GM12878 (cell line): Measurements from ENCODE around the gene UBQLN1. TPM values are rescaled to one million over a fixed set of nuclear protein-coding genes. Genes with fewer than 3 reads are reported as not detected.

Source experiments
- CBX3 ChIP-seq: fragments of 200-600 bp; sonication (generic); IDR thresholded peaks from 2 replicates; pipeline ENCODE4 v1.6.1; 2016; ENCODE audit warnings: low read depth, borderline replicate concordance
- CBX5 ChIP-seq: sonication (generic); IDR thresholded peaks from 2 replicates; pipeline ENCODE4 v1.6.1; 2016; ENCODE audit warnings: low read depth, moderate library complexity, mild to moderate bottlenecking, inconsistent platforms
- MTA3 ChIP-seq: IDR thresholded peaks from 2 replicates; pipeline ENCODE4 v1.6.1; 2012; ENCODE audit warnings: low read length, inconsistent platforms, borderline replicate concordance
- NFIC ChIP-seq: IDR thresholded peaks from 2 replicates; pipeline ENCODE4 v1.6.1; 2012; ENCODE audit warnings: low read depth, mild to moderate bottlenecking, inconsistent platforms, low read length, moderate library complexity
- RB1 ChIP-seq: fragments of 450-650 bp; formaldehyde crosslinking; IDR thresholded peaks from 2 replicates; pipeline ENCODE4 v1.6.1; 2017; ENCODE audit warnings: mild to moderate bottlenecking, borderline replicate concordance
- SMC3 ChIP-seq: IDR thresholded peaks from 2 replicates; pipeline ENCODE4 v1.6.1; 2011; ENCODE audit warnings: low read length, improper control_type of control experiment, borderline replicate concordance
- TAF1 ChIP-seq: IDR thresholded peaks from 2 replicates; pipeline ENCODE4 v1.6.1; 2011; ENCODE audit warnings: mild to moderate bottlenecking, low read depth, low read length, borderline replicate concordance
- ZNF384 ChIP-seq: IDR thresholded peaks from 2 replicates; pipeline ENCODE4 v1.6.1; 2012; ENCODE audit warnings: low read depth, mild to moderate bottlenecking, low read length, improper control_type of control experiment, borderline replicate concordance
- polyA plus RNA-seq, 11 experiments: library from polyadenylated mRNA; depleted of rRNA in 4 of 11; unstranded in 6 of 11; stranded (reverse) in 5 of 11; fragments of >200 nt; fragmentation: Nextera tagmentation in 4 of 11; fragmentation: Illumina TruSeq in 1 of 11; extraction: Ambion mirVana in 4 of 11; extraction: Trizol in 1 of 11; gene quantifications; 1 replicate in 1 of 11; 2 replicates in 10 of 11; pipeline versions ENCODE4 v1.2.1 to v1.2.3, GENCODE V29; 2011 to 2016; ENCODE audit warnings: inconsistent platforms in 2 of 11, missing spikeins in 2 of 11, low read depth in 1 of 11
- total RNA-seq, 4 experiments: library from RNA; depleted of rRNA in 3 of 4; stranded (reverse); fragments of >200 nt in 3 of 4; fragmentation: Illumina TruSeq in 1 of 4; extraction: Trizol in 1 of 4; gene quantifications; 2 replicates each; pipeline versions ENCODE4 v1.2.1 to v1.2.3, GENCODE V29; 2013 to 2021
- TF ChIP-seq, protein P1 (sequence below): IDR thresholded peaks from 2 replicates; pipeline ENCODE4 v1.6.1; 2011; ENCODE audit warnings: borderline replicate concordance, low read depth, mild to moderate bottlenecking, moderate library complexity, mixed read lengths, low read length; ENCODE audit not compliant: insufficient read depth; ENCODE audit errors: extremely low read length
- TF ChIP-seq, protein P2 (sequence below): IDR thresholded peaks from 2 replicates; pipeline ENCODE4 v1.6.1; 2012; ENCODE audit warnings: low read depth, low read length, improper control_type of control experiment
- TF ChIP-seq, protein P3 (sequence below): fragments of 150-350 bp; IDR thresholded peaks from 2 replicates; pipeline ENCODE4 v1.6.1; 2016; ENCODE audit warnings: low read depth, low read length
- TF ChIP-seq, protein P4 (sequence below): fragments of 450-650 bp; formaldehyde crosslinking; IDR thresholded peaks from 2 replicates; pipeline ENCODE4 v1.4.0; 2020; ENCODE audit warnings: mild to moderate bottlenecking, moderate library complexity
- TF ChIP-seq, protein P5 (sequence below): fragments of 450-650 bp; IDR thresholded peaks from 2 replicates; pipeline ENCODE4 v1.6.1; 2014; ENCODE audit warnings: mild to moderate bottlenecking
- TF ChIP-seq, protein P6 (sequence below): fragments of 150-350 bp; IDR thresholded peaks from 2 replicates; pipeline ENCODE4 v1.6.1; 2014; ENCODE audit warnings: mild to moderate bottlenecking, low read depth, low read length

The UBQLN1 gene
- total and polyA plus RNA-seq, 10 of the 15 experiments (the other 5 are each of a cell fraction or from before 2014, with no cell fraction given): 12.4 to 118 (median 66.1) TPM

DNA sequence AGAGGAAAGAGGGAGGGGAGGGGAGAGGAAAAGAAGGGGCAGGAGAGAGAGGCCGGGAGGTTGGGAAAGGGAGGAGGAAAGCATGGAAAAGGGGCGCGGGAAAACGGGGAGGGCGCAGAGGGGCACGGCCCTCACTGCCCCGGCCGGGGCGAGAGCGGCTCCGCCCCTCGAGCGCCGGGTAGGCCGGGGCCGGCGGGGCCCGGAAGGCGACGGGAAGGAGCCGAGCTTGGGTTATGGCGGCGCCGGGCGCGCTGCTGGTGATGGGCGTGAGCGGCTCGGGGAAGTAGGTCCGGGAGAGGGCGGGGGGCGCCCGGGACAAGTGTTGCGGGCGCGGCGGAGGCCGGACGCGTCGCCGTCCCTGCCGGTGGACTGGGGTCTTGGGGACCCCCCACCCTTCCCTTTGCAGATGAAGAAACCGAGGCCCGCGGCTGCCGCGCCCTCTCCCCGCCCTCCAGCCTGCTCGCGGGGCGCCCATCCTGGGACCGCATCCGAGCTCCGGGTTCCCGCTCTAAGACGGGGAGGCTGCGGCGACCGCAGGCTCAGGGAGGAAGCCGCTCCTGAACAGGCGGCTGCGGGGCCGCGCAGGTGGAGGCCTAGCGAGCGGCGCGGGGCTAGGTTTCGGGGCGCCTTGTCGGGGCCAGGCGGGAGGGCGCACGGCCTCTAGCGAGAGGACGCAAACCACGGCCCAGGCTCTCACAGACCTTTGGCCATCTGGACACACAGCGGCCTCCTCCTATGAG, 84.6 kb downstream of the UBQLN1 start, which contains the start of gene IDNK (continued):
- TF ChIP-seq TAF1 (peak; percentile 75; the same call in 1 of the 2 replicates), CBX5 (no peak), ZNF384 (no peak), RB1 (no peak; the same call in 1 of the 2 replicates), SMC3 (0 out of 2 replicates have a peak, but pooled peaks have one; percentile 8), NFIC (no peak), MTA3 (no peak; the same call in 1 of the 2 replicates), CBX3 (no peak)
- TF ChIP-seq, protein P1, sequence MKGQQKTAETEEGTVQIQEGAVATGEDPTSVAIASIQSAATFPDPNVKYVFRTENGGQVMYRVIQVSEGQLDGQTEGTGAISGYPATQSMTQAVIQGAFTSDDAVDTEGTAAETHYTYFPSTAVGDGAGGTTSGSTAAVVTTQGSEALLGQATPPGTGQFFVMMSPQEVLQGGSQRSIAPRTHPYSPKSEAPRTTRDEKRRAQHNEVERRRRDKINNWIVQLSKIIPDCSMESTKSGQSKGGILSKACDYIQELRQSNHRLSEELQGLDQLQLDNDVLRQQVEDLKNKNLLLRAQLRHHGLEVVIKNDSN: no peak
- TF ChIP-seq, protein P2, sequence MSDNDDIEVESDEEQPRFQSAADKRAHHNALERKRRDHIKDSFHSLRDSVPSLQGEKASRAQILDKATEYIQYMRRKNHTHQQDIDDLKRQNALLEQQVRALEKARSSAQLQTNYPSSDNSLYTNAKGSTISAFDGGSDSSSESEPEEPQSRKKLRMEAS: no peak
- TF ChIP-seq, protein P3, sequence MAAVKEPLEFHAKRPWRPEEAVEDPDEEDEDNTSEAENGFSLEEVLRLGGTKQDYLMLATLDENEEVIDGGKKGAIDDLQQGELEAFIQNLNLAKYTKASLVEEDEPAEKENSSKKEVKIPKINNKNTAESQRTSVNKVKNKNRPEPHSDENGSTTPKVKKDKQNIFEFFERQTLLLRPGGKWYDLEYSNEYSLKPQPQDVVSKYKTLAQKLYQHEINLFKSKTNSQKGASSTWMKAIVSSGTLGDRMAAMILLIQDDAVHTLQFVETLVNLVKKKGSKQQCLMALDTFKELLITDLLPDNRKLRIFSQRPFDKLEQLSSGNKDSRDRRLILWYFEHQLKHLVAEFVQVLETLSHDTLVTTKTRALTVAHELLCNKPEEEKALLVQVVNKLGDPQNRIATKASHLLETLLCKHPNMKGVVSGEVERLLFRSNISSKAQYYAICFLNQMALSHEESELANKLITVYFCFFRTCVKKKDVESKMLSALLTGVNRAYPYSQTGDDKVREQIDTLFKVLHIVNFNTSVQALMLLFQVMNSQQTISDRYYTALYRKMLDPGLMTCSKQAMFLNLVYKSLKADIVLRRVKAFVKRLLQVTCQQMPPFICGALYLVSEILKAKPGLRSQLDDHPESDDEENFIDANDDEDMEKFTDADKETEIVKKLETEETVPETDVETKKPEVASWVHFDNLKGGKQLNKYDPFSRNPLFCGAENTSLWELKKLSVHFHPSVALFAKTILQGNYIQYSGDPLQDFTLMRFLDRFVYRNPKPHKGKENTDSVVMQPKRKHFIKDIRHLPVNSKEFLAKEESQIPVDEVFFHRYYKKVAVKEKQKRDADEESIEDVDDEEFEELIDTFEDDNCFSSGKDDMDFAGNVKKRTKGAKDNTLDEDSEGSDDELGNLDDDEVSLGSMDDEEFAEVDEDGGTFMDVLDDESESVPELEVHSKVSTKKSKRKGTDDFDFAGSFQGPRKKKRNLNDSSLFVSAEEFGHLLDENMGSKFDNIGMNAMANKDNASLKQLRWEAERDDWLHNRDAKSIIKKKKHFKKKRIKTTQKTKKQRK: no peak
- TF ChIP-seq, protein P4, sequence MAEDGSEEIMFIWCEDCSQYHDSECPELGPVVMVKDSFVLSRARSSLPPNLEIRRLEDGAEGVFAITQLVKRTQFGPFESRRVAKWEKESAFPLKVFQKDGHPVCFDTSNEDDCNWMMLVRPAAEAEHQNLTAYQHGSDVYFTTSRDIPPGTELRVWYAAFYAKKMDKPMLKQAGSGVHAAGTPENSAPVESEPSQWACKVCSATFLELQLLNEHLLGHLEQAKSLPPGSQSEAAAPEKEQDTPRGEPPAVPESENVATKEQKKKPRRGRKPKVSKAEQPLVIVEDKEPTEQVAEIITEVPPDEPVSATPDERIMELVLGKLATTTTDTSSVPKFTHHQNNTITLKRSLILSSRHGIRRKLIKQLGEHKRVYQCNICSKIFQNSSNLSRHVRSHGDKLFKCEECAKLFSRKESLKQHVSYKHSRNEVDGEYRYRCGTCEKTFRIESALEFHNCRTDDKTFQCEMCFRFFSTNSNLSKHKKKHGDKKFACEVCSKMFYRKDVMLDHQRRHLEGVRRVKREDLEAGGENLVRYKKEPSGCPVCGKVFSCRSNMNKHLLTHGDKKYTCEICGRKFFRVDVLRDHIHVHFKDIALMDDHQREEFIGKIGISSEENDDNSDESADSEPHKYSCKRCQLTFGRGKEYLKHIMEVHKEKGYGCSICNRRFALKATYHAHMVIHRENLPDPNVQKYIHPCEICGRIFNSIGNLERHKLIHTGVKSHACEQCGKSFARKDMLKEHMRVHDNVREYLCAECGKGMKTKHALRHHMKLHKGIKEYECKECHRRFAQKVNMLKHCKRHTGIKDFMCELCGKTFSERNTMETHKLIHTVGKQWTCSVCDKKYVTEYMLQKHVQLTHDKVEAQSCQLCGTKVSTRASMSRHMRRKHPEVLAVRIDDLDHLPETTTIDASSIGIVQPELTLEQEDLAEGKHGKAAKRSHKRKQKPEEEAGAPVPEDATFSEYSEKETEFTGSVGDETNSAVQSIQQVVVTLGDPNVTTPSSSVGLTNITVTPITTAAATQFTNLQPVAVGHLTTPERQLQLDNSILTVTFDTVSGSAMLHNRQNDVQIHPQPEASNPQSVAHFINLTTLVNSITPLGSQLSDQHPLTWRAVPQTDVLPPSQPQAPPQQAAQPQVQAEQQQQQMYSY (CRISPR knock-in tag): no peak
- TF ChIP-seq, protein P5, sequence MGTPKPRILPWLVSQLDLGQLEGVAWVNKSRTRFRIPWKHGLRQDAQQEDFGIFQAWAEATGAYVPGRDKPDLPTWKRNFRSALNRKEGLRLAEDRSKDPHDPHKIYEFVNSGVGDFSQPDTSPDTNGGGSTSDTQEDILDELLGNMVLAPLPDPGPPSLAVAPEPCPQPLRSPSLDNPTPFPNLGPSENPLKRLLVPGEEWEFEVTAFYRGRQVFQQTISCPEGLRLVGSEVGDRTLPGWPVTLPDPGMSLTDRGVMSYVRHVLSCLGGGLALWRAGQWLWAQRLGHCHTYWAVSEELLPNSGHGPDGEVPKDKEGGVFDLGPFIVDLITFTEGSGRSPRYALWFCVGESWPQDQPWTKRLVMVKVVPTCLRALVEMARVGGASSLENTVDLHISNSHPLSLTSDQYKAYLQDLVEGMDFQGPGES: no peak
- TF ChIP-seq, protein P6, sequence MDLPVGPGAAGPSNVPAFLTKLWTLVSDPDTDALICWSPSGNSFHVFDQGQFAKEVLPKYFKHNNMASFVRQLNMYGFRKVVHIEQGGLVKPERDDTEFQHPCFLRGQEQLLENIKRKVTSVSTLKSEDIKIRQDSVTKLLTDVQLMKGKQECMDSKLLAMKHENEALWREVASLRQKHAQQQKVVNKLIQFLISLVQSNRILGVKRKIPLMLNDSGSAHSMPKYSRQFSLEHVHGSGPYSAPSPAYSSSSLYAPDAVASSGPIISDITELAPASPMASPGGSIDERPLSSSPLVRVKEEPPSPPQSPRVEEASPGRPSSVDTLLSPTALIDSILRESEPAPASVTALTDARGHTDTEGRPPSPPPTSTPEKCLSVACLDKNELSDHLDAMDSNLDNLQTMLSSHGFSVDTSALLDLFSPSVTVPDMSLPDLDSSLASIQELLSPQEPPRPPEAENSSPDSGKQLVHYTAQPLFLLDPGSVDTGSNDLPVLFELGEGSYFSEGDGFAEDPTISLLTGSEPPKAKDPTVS: no peak
